Heart right ventricle (tissue), 16 donors: Measurements from ENCODE around the gene DST. TPM values are rescaled to one million over a fixed set of nuclear protein-coding genes. Genes with fewer than 3 reads are reported as not detected.

Source experiments
- ATAC-seq, 8 donors: fragments of 200-7000 bp; cut with Tn5 transposase; one replicate each; pipeline ENCODE4 v1.9.1; 2020; ENCODE audit warnings: mild to moderate bottlenecking in 8 of 8, moderate library complexity in 8 of 8, moderate number of reproducible peaks in 1 of 8
- DNase-seq, 2 donors: peaks; one replicate each; pipeline ENCODE4 v3.0.0-alpha.2; 2020
- H3K27ac ChIP-seq, 10 donors: fragments of 200-600 bp; sonication (generic) in 2 of 10; one replicate each; pipeline versions ENCODE4 v1.5.0 to v1.8.0; 2020 to 2022; ENCODE audit warnings: mild to moderate bottlenecking in 3 of 10
- H3K27me3 ChIP-seq, 7 donors: fragments of 200-600 bp; one replicate each; pipeline ENCODE4 v1.8.0; 2021 to 2022; ENCODE audit warnings: mild to moderate bottlenecking in 2 of 7
- H3K36me3 ChIP-seq, 9 donors: fragments of 200-600 bp; sonication (generic) in 1 of 9; one replicate each; pipeline versions ENCODE4 v1.5.0 to v1.8.0; 2020 to 2022; ENCODE audit warnings: mild to moderate bottlenecking in 2 of 9
- H3K4me1 ChIP-seq, 9 donors: fragments of 200-600 bp; sonication (generic) in 1 of 9; one replicate each; pipeline versions ENCODE4 v1.5.0 to v1.8.0; 2020 to 2022; ENCODE audit warnings: mild to moderate bottlenecking in 4 of 9
- H3K4me3 ChIP-seq, 10 donors: fragments of 200-600 bp; sonication (generic) in 2 of 10; one replicate each; pipeline versions ENCODE4 v1.5.0 to v1.8.0; 2020 to 2022; ENCODE audit warnings: mild to moderate bottlenecking in 7 of 10, moderate library complexity in 2 of 10
- H3K9me3 ChIP-seq, 11 donors: fragments of 200-600 bp in 10 of 11; sonication (generic) in 2 of 11; one replicate each; pipeline versions ENCODE4 v1.5.0 to v1.8.0; 2013 to 2022; ENCODE audit warnings: mild to moderate bottlenecking in 2 of 11, control low read depth in 1 of 11, moderate library complexity in 1 of 11
- CTCF ChIP-seq, 9 donors: fragments of 200-600 bp; sonication (generic) in 2 of 9; IDR thresholded peaks; one replicate each; pipeline versions ENCODE4 v1.5.0 to v1.8.0; 2021 to 2022; ENCODE audit warnings: antibody characterized with exemption in 9 of 9, mild to moderate bottlenecking in 5 of 9, moderate library complexity in 1 of 9
- WGBS, 2 donors: extraction: QIAGEN DNeasy Blood & Tissue Kit; methylation state at CpG; one replicate each; pipeline ENCODE4 v1.1.7; 2013; ENCODE audit warnings: inconsistent platforms in 1 of 2; 5-methylcytosine and 5-hydroxymethylcytosine counted together
- intact Hi-C, 10 donors: fragments of 100-400 bp; cut with DNase I; formaldehyde crosslinking; loops; one replicate each; pipeline versions ENCODE4 v1.11.1 to v1.14.2; 2022
- polyA plus RNA-seq, 2 donors: library from polyadenylated mRNA; stranded (reverse); fragments of 200-250 nt; gene quantifications; one replicate each; pipeline ENCODE4 v1.2.3, GENCODE V29; 2013
- total RNA-seq, 10 donors: library from RNA; stranded (reverse); fragmentation: NEBNext Ultra II Directional in 3 of 10; extraction: Animal tissue kit (Norgen Biotek cat#: 25700) in 3 of 10; gene quantifications; one replicate each; pipeline versions ENCODE4 v1.2.1 to v1.2.4, GENCODE V29; 2021 to 2023
- donor health status: Arrhythmogenic right ventricular cardiomyopathy.
- donor health status: ischemic (EF 13 %, LVEDD 7.1; RV severe dilation, severe dysfunction).
- donor health status: healthy with polysubstance abuse.
- donor health status: DM: no; HTN: yes; CAD: no.
- donor health status: DM: no; HTN: no; CAD: no.
- donor health status: ischemic (EF 25% LVEDD 6.9; RV normal size, moderate dysfunction).
- donor health status: ischemic (EF 25% LVEDD 5.7; RV mildly dilated, moderate dysfunction).
- donor health status: healthy.
- donor health status: DM: yes; HTN: yes; CAD: no.
- donor health status: Ischemic cardiomyopathy.
- donor health status: ischemic (EF 35%, LVEDD 5.7; RV mildly dilated, moderate dysfunction).
- donor health status: nonischemic (EF 11% LVEDD 7.7; RV severe dilation, severe dysfunction).
- donor health status: DM: yes; HTN: yes; CAD: no.
- donor health status: PGD.
- donor health status: ischemic (EF 29% LVEDD 5.4; RV normal size, mild dysfunction).
- donor health status: nonischemic (EF 23%, LVEDD 6.1; RV moderate dilation, normal function).

DST gene
- total and polyA plus RNA-seq, 12 donors = 103 to 619 (median 433) TPM

GRCh38 chr6:56604186-56604585, 38.5 kb downstream of the DST start:
- no peak for TF ChIP-seq CTCF (IDR thresholded peaks at IDR 0.05)
- intact Hi-C loops = no loop called here
- WGBS, 2 donors = 92 to 94% methylated on average over 1 of the region's 1 CpG

GRCh38 chr6:56601390-56601789, 41.3 kb downstream of the DST start:
- ATAC-seq (no peak), DNase-seq (no peak)
- H3K27ac ChIP-seq = no peak overlapping the region
- H3K4me1 ChIP-seq = no peaks in the 10 kb centered on the region
- H3K9me3 ChIP-seq = no peaks in the 10 kb centered on the region
- intact Hi-C loops = no loop called here
- H3K36me3 ChIP-seq = peaks cover 0 to 100% (median 38%) of the 10 kb centered on the region in 9 donors
- WGBS, 2 donors = 78 to 80% methylated on average over 2 of the region's 2 CpGs
- H3K27me3 ChIP-seq = no peaks in the 10 kb centered on the region
- H3K4me3 ChIP-seq = no peak overlapping the region
- TF ChIP-seq CTCF (IDR thresholded peaks at IDR 0.05) = no peak

More at GRCh38 chr6:56604186-56604585, 38.5 kb downstream of the DST start:
- no peaks in the 10 kb centered on the region for H3K4me1 ChIP-seq
- H3K27me3 ChIP-seq = no peaks in the 10 kb centered on the region
- peaks cover 0 to 100% (median 40%) of the 10 kb centered on the region in 9 donors for H3K36me3 ChIP-seq
- H3K9me3 ChIP-seq = no peaks in the 10 kb centered on the region
- no peak overlapping the region for H3K27ac ChIP-seq
- DNase-seq (no peak), ATAC-seq (no peak)
- no peak overlapping the region for H3K4me3 ChIP-seq

GRCh38 chr6:56595490-56596122, 47.1 kb downstream of the DST start:
- H3K36me3 ChIP-seq = peaks cover 0 to 100% (median 46%) of the 10 kb centered on the region in 9 donors
- peak in 1 of 2 donors; percentile 23 for DNase-seq
- intact Hi-C loops = loop anchor here in 7 of 10 donors (1.0 to 10.0 kb wide), 6 partner anchors 121 to 239 kb away; no protein-coding TSS in a partner anchor

GRCh38 chr6:56594699-56595098, 48.0 kb downstream of the DST start:
- H3K36me3 ChIP-seq = peaks cover 0 to 100% (median 46%) of the 10 kb centered on the region in 9 donors
- H3K4me1 ChIP-seq = peaks cover 0 to 25% (median 0%) of the 10 kb centered on the region in 9 donors
- H3K27ac ChIP-seq = no peak overlapping the region
- H3K9me3 ChIP-seq = no peaks in the 10 kb centered on the region
- ATAC-seq = peak in 2 of 8 donors; percentile 8 to 31
- TF ChIP-seq CTCF (IDR thresholded peaks at IDR 0.05) = no peak
- DNase-seq = no peak
- H3K4me3 ChIP-seq = no peak overlapping the region
- H3K27me3 ChIP-seq = no peaks in the 10 kb centered on the region
- intact Hi-C loops = loop anchor here in 9 of 10 donors (1.0 to 10.0 kb wide), 7 partner anchors 120 to 238 kb away; no protein-coding TSS in a partner anchor

More at GRCh38 chr6:56595490-56596122, 47.1 kb downstream of the DST start:
- H3K9me3 ChIP-seq = no peaks in the 10 kb centered on the region
- ATAC-seq = peak; percentile 41 to 80 (median 73)
- peaks cover 0 to 25% (median 0%) of the 10 kb centered on the region in 9 donors for H3K4me1 ChIP-seq
- no peak overlapping the region for H3K27ac ChIP-seq
- TF ChIP-seq CTCF (IDR thresholded peaks at IDR 0.05) = peak; percentile 30 to 73 (median 61)
- no peaks in the 10 kb centered on the region for H3K27me3 ChIP-seq
- no peak overlapping the region for H3K4me3 ChIP-seq
- WGBS, 2 donors = 50 to 51% methylated on average over 6 of the region's 6 CpGs
